Measurements from ENCODE around the gene TRPM2. TPM values are rescaled to one million over a fixed set of nuclear protein-coding genes. Genes with fewer than 3 reads are reported as not detected.

The TRPM2 gene
- total RNA-seq, 1 experiment from 2014 or later: not detected

- Histone ChIP-seq H3F3A (ENCODE audit: insufficient read depth, low read depth) (no peaks in the 10 kb centered on the region), H3K4me3 (no peak overlapping the region), H4K20me1 (ENCODE audit: insufficient read depth) (no peaks in the 10 kb centered on the region), H3K9me3 (ENCODE audit: insufficient read depth, low read depth) (no peaks in the 10 kb centered on the region), H3K4me2 (no peak overlapping the region), H3K4me1 (replicated peaks; ENCODE audit: insufficient read depth) (no peaks in the 10 kb centered on the region), H3K36me3 (ENCODE audit: low read depth) (no peaks in the 10 kb centered on the region), H3K27me3 (ENCODE audit: insufficient read depth, low read depth) (peaks cover 61% of the 10 kb centered on the region), H3K9me2 (ENCODE audit: insufficient read depth) (no peaks in the 10 kb centered on the region), H3K27ac (no peak overlapping the region), H3K79me2 (ENCODE audit: low read depth) (no peaks in the 10 kb centered on the region), H2AFZ (no peak overlapping the region)
- ChIA-PET CTCF (no interaction called here), POLR2A (ENCODE audit: unreplicated experiment) (no interaction called here)
- DNase-seq: no peak
- BruUV-seq (replicated peaks): no TSS peak
- intact Hi-C loops (cut with micrococcal nuclease; ENCODE audit: unreplicated experiment): no loop called here
- TF ChIP-seq EZH2 (IDR thresholded peaks at IDR 0.05; ENCODE audit: low read depth) (no peak), CTCF (conservative IDR thresholded peaks at IDR 0.05) (no peak)
These were observed 27.5 kb downstream of the TRPM2 start for GRCh38 chr21:44380876-44381275.

- H3K36me3 ChIP-seq (ENCODE audit: low read depth): no peaks in the 10 kb centered on the region
- no peak overlapping the region for H3K4me3 ChIP-seq
- POLR2A ChIA-PET (ENCODE audit: unreplicated experiment): no interaction called here
- no peaks in the 10 kb centered on the region for H3K4me1 ChIP-seq (replicated peaks; ENCODE audit: insufficient read depth)
- H3K9me3 ChIP-seq (ENCODE audit: insufficient read depth, low read depth): no peaks in the 10 kb centered on the region
- BruUV-seq (replicated peaks): no TSS peak
- TF ChIP-seq CTCF (conservative IDR thresholded peaks at IDR 0.05) (no peak), EZH2 (IDR thresholded peaks at IDR 0.05; ENCODE audit: low read depth) (no peak)
- H3K79me2 ChIP-seq (ENCODE audit: low read depth): no peaks in the 10 kb centered on the region
- H3K27me3 ChIP-seq (ENCODE audit: insufficient read depth, low read depth): peaks cover 51% of the 10 kb centered on the region
- H3K9me2 ChIP-seq (ENCODE audit: insufficient read depth): no peaks in the 10 kb centered on the region
- no peaks in the 10 kb centered on the region for H4K20me1 ChIP-seq (ENCODE audit: insufficient read depth)
- no peak overlapping the region for H2AFZ ChIP-seq
- H3K4me2 ChIP-seq: no peak overlapping the region
- no peak for DNase-seq
- intact Hi-C loops (cut with micrococcal nuclease; ENCODE audit: unreplicated experiment): no loop called here
- no peaks in the 10 kb centered on the region for H3F3A ChIP-seq (ENCODE audit: insufficient read depth, low read depth)
- CTCF ChIA-PET: no interaction called here
- H3K27ac ChIP-seq: no peak overlapping the region
These were observed 28.5 kb downstream of the TRPM2 start for GRCh38 chr21:44381874-44382273.

GRCh38 chr21:44382536-44382935 lies 29.1 kb downstream of the TRPM2 start:
- no TSS peak for BruUV-seq (replicated peaks)
- ChIA-PET POLR2A (ENCODE audit: unreplicated experiment) (no interaction called here), CTCF (no interaction called here)
- H3K36me3 ChIP-seq (ENCODE audit: low read depth): no peaks in the 10 kb centered on the region
- DNase-seq: no peak
- H3K9me3 ChIP-seq (ENCODE audit: insufficient read depth, low read depth): no peaks in the 10 kb centered on the region
- H3K9me2 ChIP-seq (ENCODE audit: insufficient read depth): no peaks in the 10 kb centered on the region
- no peaks in the 10 kb centered on the region for H3K79me2 ChIP-seq (ENCODE audit: low read depth)
- no peaks in the 10 kb centered on the region for H3F3A ChIP-seq (ENCODE audit: insufficient read depth, low read depth)
- H2AFZ ChIP-seq: no peak overlapping the region
- TF ChIP-seq EZH2 (IDR thresholded peaks at IDR 0.05; ENCODE audit: low read depth) (no peak), CTCF (conservative IDR thresholded peaks at IDR 0.05) (no peak)
- intact Hi-C loops (cut with micrococcal nuclease; ENCODE audit: unreplicated experiment): no loop called here
- H3K4me3 ChIP-seq: no peak overlapping the region
- no peak overlapping the region for H3K4me2 ChIP-seq
- peaks cover 45% of the 10 kb centered on the region for H3K27me3 ChIP-seq (ENCODE audit: insufficient read depth, low read depth)
- no peaks in the 10 kb centered on the region for H4K20me1 ChIP-seq (ENCODE audit: insufficient read depth)
- H3K4me1 ChIP-seq (replicated peaks; ENCODE audit: insufficient read depth): no peaks in the 10 kb centered on the region
- H3K27ac ChIP-seq: no peak overlapping the region
